Cardiac fibroblast (primary cell): Measurements from ENCODE around the gene SULT1C3.

Experiments
- DNase-seq, 2 donors: peaks; one replicate each; pipeline versions ENCODE4 v3.0.0 to v3.0.0-alpha.2; 2010; ENCODE audit warnings: low read depth in 2 of 2
- H3K4me3 ChIP-seq, 2 donors: replicated peaks in 1 of 2; 1 replicate in 1 of 2; 2 replicates in 1 of 2; pipeline ENCODE4 v1.5.1; 2011; ENCODE audit warnings: low read depth in 2 of 2, low read length in 2 of 2, mild to moderate bottlenecking in 2 of 2, moderate library complexity in 1 of 2
- TF ChIP-seq, protein P1 (sequence below): IDR thresholded peaks from one replicate; pipeline ENCODE4 v1.5.1; 2011; ENCODE audit warnings: low read depth, mild to moderate bottlenecking, low read length, inconsistent platforms

Gene SULT1C3

GRCh38 chr2:108240966-108241365 is 1.2 kb downstream of the SULT1C3 start:
- no peak for DNase-seq
- TF ChIP-seq, protein P1, sequence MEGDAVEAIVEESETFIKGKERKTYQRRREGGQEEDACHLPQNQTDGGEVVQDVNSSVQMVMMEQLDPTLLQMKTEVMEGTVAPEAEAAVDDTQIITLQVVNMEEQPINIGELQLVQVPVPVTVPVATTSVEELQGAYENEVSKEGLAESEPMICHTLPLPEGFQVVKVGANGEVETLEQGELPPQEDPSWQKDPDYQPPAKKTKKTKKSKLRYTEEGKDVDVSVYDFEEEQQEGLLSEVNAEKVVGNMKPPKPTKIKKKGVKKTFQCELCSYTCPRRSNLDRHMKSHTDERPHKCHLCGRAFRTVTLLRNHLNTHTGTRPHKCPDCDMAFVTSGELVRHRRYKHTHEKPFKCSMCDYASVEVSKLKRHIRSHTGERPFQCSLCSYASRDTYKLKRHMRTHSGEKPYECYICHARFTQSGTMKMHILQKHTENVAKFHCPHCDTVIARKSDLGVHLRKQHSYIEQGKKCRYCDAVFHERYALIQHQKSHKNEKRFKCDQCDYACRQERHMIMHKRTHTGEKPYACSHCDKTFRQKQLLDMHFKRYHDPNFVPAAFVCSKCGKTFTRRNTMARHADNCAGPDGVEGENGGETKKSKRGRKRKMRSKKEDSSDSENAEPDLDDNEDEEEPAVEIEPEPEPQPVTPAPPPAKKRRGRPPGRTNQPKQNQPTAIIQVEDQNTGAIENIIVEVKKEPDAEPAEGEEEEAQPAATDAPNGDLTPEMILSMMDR, result no peak

DNA sequence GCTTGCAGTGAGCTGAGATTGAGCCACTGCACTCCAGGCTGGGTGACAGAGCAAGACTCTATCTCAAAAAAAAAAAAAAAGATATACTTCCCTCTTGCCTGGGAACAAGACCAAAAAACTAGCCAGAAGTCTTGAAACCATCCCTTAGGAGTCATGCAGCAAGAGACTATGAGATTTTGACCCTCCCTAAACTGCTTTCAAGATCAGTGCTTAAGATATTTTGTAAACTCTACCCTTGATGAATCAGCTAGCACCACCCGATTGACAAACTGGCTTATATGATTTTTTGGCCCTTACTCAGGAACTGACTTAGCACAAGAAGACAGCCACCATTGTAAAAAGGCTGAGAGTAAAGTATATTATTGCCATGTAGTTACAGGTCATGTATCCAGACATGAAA is 3.8 kb downstream of the SULT1C3 start:
- H3K4me3 ChIP-seq, result no peak overlapping the region
- DNase-seq, result peak; percentile 6 to 84
- TF ChIP-seq, protein P1, result no peak

More at GRCh38 chr2:108240966-108241365, 1.2 kb downstream of the SULT1C3 start:
- no peak overlapping the region for H3K4me3 ChIP-seq

GRCh38 chr2:108244667-108245414 is 5.1 kb downstream of the SULT1C3 start:
- no peak overlapping the region for H3K4me3 ChIP-seq
- DNase-seq, result peak in 1 of 2 donors; percentile 47
- TF ChIP-seq, protein P1, result no peak

DNA sequence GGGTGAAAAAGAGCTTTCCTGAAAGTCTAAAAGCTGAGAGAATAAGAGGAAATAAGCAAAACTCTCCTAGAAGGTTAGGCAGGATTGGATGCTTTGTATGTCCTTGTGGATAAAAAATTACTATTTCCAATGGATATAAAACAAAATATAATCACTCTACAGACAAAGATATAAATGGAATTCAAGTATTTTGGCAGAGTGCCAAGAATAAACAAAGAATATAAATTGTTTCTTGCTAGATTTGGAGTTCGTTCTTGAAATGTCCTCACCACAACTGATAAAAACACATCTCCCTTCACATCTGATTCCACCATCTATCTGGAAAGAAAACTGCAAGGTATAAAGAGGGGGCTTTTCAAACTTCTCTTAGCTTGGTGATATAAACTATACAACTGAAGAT is 13.3 kb downstream of the SULT1C3 start:
- TF ChIP-seq, protein P1, result no peak
- peak in 1 of 2 donors; percentile 15 for DNase-seq

GRCh38 chr2:108257757-108258331 is 18.1 kb downstream of the SULT1C3 start:
- H3K4me3 ChIP-seq, result no peak overlapping the region
- DNase-seq, result peak in 1 of 2 donors; percentile 80

More for the DNA sequence above, 13.3 kb downstream of the SULT1C3 start:
- no peak overlapping the region for H3K4me3 ChIP-seq

GRCh38 chr2:108260773-108261172 is 21.0 kb downstream of the SULT1C3 start:
- DNase-seq, result no peak
- TF ChIP-seq, protein P1, result no peak
- no peak overlapping the region for H3K4me3 ChIP-seq

More at GRCh38 chr2:108257757-108258331, 18.1 kb downstream of the SULT1C3 start:
- TF ChIP-seq, protein P1, result no peak
